IMR-90 (cell line): ENCODE data around the gene DLL3.

Experiments used
- CHD1 ChIP-seq: IDR thresholded peaks from 2 replicates; pipeline ENCODE4 v1.6.1; 2012; ENCODE audit warnings: low read depth, low read length, improper control_type of control experiment
- MAZ ChIP-seq: IDR thresholded peaks from 2 replicates; pipeline ENCODE4 v1.6.1; 2012; ENCODE audit warnings: low read depth, mild to moderate bottlenecking, low read length, improper control_type of control experiment, moderate library complexity, borderline replicate concordance
- MXI1 ChIP-seq: IDR thresholded peaks from 2 replicates; pipeline ENCODE4 v1.6.1; 2012; ENCODE audit warnings: low read depth, mild to moderate bottlenecking, low read length, moderate library complexity, borderline replicate concordance
- POLR2A ChIP-seq: IDR thresholded peaks from 2 replicates; pipeline ENCODE4 v1.6.1; 2012; ENCODE audit warnings: mild to moderate bottlenecking, low read depth, low read length
- RFX5 ChIP-seq: IDR thresholded peaks from 2 replicates; pipeline ENCODE4 v1.8.0; 2012; ENCODE audit warnings: low read depth, mild to moderate bottlenecking, low read length, moderate library complexity
- SMC3 ChIP-seq: fragments of 150-350 bp; IDR thresholded peaks from 2 replicates; pipeline ENCODE4 v1.6.1; 2016; ENCODE audit warnings: low read depth, mild to moderate bottlenecking, antibody characterized with exemption, low read length, moderate library complexity
- TF ChIP-seq, protein P1 (sequence below): conservative IDR thresholded peaks from 2 replicates; pipeline ENCODE4 v1.5.1; 2012; ENCODE audit warnings: mild to moderate bottlenecking, low read depth, low read length, improper control_type of control experiment
- TF ChIP-seq, protein P2 (sequence below): fragments of 150-350 bp; IDR thresholded peaks from 2 replicates; pipeline ENCODE4 v1.6.1; 2016; ENCODE audit warnings: low read depth, mild to moderate bottlenecking, low read length, moderate library complexity, borderline replicate concordance

DNA sequence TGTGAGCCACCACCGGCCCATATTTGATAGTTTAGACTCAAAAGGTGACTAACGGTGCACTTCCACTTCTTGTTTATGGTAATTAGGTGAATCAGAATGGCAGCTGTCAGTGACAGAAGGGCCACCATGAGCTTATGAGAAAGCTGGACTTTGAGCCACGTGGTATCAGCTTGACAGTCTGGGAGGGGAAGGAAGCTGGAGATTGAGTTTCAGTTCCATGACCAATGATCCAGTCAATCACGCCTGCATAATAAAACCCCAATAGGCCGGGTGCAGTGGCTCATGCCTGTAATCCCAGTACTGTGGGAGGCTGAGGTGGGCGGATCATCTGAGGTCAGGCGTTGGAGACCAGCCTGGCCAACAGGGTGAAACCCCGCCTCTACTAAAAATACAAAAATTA lies 25.7 kb downstream of the DLL3 start:
- TF ChIP-seq CHD1 = no peak
- TF ChIP-seq, protein P1, sequence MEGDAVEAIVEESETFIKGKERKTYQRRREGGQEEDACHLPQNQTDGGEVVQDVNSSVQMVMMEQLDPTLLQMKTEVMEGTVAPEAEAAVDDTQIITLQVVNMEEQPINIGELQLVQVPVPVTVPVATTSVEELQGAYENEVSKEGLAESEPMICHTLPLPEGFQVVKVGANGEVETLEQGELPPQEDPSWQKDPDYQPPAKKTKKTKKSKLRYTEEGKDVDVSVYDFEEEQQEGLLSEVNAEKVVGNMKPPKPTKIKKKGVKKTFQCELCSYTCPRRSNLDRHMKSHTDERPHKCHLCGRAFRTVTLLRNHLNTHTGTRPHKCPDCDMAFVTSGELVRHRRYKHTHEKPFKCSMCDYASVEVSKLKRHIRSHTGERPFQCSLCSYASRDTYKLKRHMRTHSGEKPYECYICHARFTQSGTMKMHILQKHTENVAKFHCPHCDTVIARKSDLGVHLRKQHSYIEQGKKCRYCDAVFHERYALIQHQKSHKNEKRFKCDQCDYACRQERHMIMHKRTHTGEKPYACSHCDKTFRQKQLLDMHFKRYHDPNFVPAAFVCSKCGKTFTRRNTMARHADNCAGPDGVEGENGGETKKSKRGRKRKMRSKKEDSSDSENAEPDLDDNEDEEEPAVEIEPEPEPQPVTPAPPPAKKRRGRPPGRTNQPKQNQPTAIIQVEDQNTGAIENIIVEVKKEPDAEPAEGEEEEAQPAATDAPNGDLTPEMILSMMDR = no peak
- TF ChIP-seq, protein P2, sequence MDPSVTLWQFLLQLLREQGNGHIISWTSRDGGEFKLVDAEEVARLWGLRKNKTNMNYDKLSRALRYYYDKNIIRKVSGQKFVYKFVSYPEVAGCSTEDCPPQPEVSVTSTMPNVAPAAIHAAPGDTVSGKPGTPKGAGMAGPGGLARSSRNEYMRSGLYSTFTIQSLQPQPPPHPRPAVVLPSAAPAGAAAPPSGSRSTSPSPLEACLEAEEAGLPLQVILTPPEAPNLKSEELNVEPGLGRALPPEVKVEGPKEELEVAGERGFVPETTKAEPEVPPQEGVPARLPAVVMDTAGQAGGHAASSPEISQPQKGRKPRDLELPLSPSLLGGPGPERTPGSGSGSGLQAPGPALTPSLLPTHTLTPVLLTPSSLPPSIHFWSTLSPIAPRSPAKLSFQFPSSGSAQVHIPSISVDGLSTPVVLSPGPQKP = no peak
- no peak for TF ChIP-seq SMC3
- TF ChIP-seq MXI1 = no peak
- TF ChIP-seq MAZ = no peak
- no peak for TF ChIP-seq POLR2A
- no peak for TF ChIP-seq RFX5
